22Rv1 (cell line): ENCODE results near the gene FAM174A.

ENCODE experiments used
- ZFX ChIP-seq: fragments of 450-650 bp; IDR thresholded peaks from 2 replicates; pipeline ENCODE4 v1.6.1; 2017; ENCODE audit warnings: antibody characterized with exemption, borderline replicate concordance
- TF ChIP-seq, protein P1 (sequence below): fragments of 450-650 bp; IDR thresholded peaks from 2 replicates; pipeline ENCODE4 v1.5.1; 2017; ENCODE audit warnings: mild to moderate bottlenecking

- TF ChIP-seq, protein P1, sequence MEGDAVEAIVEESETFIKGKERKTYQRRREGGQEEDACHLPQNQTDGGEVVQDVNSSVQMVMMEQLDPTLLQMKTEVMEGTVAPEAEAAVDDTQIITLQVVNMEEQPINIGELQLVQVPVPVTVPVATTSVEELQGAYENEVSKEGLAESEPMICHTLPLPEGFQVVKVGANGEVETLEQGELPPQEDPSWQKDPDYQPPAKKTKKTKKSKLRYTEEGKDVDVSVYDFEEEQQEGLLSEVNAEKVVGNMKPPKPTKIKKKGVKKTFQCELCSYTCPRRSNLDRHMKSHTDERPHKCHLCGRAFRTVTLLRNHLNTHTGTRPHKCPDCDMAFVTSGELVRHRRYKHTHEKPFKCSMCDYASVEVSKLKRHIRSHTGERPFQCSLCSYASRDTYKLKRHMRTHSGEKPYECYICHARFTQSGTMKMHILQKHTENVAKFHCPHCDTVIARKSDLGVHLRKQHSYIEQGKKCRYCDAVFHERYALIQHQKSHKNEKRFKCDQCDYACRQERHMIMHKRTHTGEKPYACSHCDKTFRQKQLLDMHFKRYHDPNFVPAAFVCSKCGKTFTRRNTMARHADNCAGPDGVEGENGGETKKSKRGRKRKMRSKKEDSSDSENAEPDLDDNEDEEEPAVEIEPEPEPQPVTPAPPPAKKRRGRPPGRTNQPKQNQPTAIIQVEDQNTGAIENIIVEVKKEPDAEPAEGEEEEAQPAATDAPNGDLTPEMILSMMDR: no peak
- no peak for TF ChIP-seq ZFX
Observed at GRCh38 chr5:100575815-100576214, 40.6 kb downstream of the FAM174A start.
